ENCODE results near the gene PYGL. TPM values are rescaled to one million over a fixed set of nuclear protein-coding genes. Genes with fewer than 3 reads are reported as not detected.
"Not testable (repeated sequence)": the region's sequence is repeated elsewhere in the genome, so short reads cannot be mapped to it uniquely, and the experiment has no call there.

The PYGL gene
- total RNA-seq, 1 experiment from 2014 or later: 41.2 TPM

GRCh38 chr14:50924843-50925242 is 19.4 kb downstream of the PYGL start:
- no peak for DNase-seq
- H3K4me3 Mint-ChIP-seq (ENCODE audit: low read depth, unreplicated experiment): no peak overlapping the region
- no peaks in the 10 kb centered on the region for H3K9me3 Mint-ChIP-seq (ENCODE audit: low read depth, unreplicated experiment)
- intact Hi-C loops (cut with micrococcal nuclease; ENCODE audit: unreplicated experiment): no loop called here
- no peaks in the 10 kb centered on the region for H3K36me3 Mint-ChIP-seq (ENCODE audit: insufficient read depth, unreplicated experiment)
- TF ChIP-seq, protein P1, sequence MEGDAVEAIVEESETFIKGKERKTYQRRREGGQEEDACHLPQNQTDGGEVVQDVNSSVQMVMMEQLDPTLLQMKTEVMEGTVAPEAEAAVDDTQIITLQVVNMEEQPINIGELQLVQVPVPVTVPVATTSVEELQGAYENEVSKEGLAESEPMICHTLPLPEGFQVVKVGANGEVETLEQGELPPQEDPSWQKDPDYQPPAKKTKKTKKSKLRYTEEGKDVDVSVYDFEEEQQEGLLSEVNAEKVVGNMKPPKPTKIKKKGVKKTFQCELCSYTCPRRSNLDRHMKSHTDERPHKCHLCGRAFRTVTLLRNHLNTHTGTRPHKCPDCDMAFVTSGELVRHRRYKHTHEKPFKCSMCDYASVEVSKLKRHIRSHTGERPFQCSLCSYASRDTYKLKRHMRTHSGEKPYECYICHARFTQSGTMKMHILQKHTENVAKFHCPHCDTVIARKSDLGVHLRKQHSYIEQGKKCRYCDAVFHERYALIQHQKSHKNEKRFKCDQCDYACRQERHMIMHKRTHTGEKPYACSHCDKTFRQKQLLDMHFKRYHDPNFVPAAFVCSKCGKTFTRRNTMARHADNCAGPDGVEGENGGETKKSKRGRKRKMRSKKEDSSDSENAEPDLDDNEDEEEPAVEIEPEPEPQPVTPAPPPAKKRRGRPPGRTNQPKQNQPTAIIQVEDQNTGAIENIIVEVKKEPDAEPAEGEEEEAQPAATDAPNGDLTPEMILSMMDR (IDR thresholded peaks at IDR 0.05; ENCODE audit: unreplicated experiment): no peak
- H3K27ac Mint-ChIP-seq (ENCODE audit: unreplicated experiment): no peak overlapping the region
- CTCF ChIA-PET: no interaction called here
- no peaks in the 10 kb centered on the region for H3K4me1 Mint-ChIP-seq (ENCODE audit: low read depth, unreplicated experiment)
- no peaks in the 10 kb centered on the region for H3K27me3 Mint-ChIP-seq (ENCODE audit: unreplicated experiment)
- BruUV-seq (replicated peaks): no TSS peak

DNA sequence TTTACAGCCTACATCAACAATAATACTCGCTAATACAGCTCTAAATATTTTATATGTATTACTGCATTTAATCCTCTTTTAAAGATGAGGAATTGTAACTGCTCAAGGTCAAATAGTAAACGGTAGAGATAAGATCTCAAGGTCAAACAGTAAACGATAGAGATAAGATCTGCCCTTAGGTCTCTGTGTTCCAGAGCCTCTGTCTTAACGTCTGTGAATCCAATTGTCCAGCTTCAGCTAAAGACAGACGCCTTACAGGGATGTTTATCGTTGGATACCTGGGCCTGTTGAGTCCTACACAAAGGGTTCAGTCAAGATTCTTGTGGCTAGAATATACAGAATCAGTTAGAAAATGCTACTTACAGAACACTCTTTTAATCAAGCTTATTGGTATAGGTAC is 20.0 kb downstream of the PYGL start:
- DNase-seq: no peak
- intact Hi-C loops (cut with micrococcal nuclease; ENCODE audit: unreplicated experiment): no loop called here
- Mint-ChIP-seq H3K9me3 (ENCODE audit: low read depth, unreplicated experiment) (no peaks in the 10 kb centered on the region), H3K4me3 (ENCODE audit: low read depth, unreplicated experiment) (no peak overlapping the region), H3K36me3 (ENCODE audit: insufficient read depth, unreplicated experiment) (no peaks in the 10 kb centered on the region), H3K27me3 (ENCODE audit: unreplicated experiment) (no peaks in the 10 kb centered on the region), H3K27ac (ENCODE audit: unreplicated experiment) (no peak overlapping the region), H3K4me1 (ENCODE audit: low read depth, unreplicated experiment) (no peaks in the 10 kb centered on the region)
- CTCF ChIA-PET: interaction anchor here (0.6 kb wide), 1 partner anchor 542 kb away, joined by 3 read pairs; no protein-coding TSS in a partner anchor
- no TSS peak for BruUV-seq (replicated peaks)
- TF ChIP-seq, protein P1 (IDR thresholded peaks at IDR 0.05; ENCODE audit: unreplicated experiment): no peak

DNA sequence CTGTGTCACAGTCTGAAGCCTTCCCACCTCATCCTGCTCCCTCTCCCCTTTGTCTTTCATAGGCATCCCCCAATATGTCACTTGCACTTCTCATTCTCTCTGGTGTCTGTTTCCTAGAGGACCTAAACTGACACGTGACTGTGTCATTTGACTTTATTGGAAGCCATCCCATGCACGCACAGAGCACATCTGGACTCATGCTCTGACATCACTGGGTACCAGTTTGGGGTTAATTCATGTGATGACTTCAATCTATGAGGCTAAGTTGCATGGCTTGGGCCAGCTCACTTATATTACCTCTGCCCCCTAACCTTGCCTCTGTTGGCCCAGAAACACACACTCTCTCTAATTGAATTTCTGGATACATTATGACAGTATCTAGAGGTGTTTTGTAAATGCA is 21.5 kb downstream of the PYGL start:
- Mint-ChIP-seq H3K4me3 (ENCODE audit: low read depth, unreplicated experiment) (no peak overlapping the region), H3K4me1 (ENCODE audit: low read depth, unreplicated experiment) (no peaks in the 10 kb centered on the region), H3K9me3 (ENCODE audit: low read depth, unreplicated experiment) (no peaks in the 10 kb centered on the region), H3K36me3 (ENCODE audit: insufficient read depth, unreplicated experiment) (no peaks in the 10 kb centered on the region), H3K27me3 (ENCODE audit: unreplicated experiment) (no peaks in the 10 kb centered on the region), H3K27ac (ENCODE audit: unreplicated experiment) (no peak overlapping the region)
- BruUV-seq (replicated peaks): no TSS peak
- intact Hi-C loops (cut with micrococcal nuclease; ENCODE audit: unreplicated experiment): no loop called here
- TF ChIP-seq, protein P1 (IDR thresholded peaks at IDR 0.05; ENCODE audit: unreplicated experiment): no peak
- CTCF ChIA-PET: no interaction called here
- no peak for DNase-seq

DNA sequence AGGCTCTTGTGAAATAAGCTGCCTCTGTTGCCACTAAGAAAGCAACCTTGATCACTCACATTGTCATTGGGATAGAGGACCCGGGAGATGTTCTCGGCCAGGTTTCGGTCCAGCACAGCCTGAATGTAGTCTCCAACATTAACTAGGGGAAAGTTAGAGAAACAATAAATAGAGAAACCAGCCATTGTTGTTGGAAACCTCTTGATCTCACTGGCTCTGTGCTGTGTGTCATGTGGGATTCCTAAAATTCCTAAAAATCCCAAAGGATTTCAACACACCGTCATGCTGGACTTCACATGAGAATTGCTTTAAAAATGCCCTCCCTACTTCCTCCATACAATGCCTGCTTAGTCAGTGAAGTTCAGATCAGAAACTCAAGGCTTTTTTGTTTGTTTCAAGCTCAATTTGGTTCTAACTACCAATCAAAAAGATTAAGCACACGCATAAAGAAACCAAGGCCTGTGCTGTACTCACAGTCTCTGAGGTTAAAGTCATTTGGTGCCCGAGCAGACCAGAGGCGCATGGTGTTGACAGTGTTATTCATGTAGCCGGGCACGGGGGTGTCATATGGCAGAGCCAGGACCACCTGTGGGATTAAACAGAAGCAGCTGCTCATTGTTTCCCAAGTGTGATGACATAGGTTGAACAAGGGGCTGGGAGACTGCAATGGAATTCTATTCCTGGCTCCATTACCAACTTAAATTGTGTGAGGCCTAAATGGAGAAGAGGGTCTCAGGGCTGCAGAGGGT is 23.6 kb downstream of the PYGL start:
- Mint-ChIP-seq H3K9me3 (ENCODE audit: low read depth, unreplicated experiment) (no peaks in the 10 kb centered on the region), H3K4me1 (ENCODE audit: low read depth, unreplicated experiment) (no peaks in the 10 kb centered on the region), H3K36me3 (ENCODE audit: insufficient read depth, unreplicated experiment) (no peaks in the 10 kb centered on the region), H3K27ac (ENCODE audit: unreplicated experiment) (no peak overlapping the region), H3K4me3 (ENCODE audit: low read depth, unreplicated experiment) (no peak overlapping the region), H3K27me3 (ENCODE audit: unreplicated experiment) (no peaks in the 10 kb centered on the region)
- TF ChIP-seq, protein P1 (IDR thresholded peaks at IDR 0.05; ENCODE audit: unreplicated experiment): no peak
- no peak for DNase-seq
- intact Hi-C loops (cut with micrococcal nuclease; ENCODE audit: unreplicated experiment): no loop called here
- CTCF ChIA-PET: no interaction called here
- no TSS peak for BruUV-seq (replicated peaks)

DNA sequence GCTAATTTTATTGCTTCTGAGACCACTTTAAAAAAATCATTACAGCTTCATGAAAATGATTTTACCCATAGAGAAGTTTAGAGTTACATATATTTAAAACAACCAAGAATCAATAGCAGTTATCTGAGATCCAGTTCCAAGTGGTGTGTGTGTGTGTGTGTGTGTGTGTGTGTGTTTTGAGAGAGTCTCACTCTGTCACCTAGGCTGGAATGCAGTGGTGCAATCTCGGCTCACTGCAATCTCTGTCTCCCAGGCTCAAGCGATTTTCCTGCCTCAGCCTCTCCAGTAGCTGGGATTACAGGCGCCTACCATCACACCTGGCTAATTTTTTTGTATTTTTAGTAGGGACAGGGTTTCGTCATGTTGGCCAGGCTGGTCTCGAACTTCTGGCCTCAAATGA is 24.8 kb downstream of the PYGL start:
- H3K27me3 Mint-ChIP-seq (ENCODE audit: unreplicated experiment); BruUV-seq (replicated peaks); DNase-seq; H3K4me1 Mint-ChIP-seq (ENCODE audit: low read depth, unreplicated experiment); CTCF ChIA-PET; H3K27ac Mint-ChIP-seq (ENCODE audit: unreplicated experiment); H3K36me3 Mint-ChIP-seq (ENCODE audit: insufficient read depth, unreplicated experiment); intact Hi-C loops (cut with micrococcal nuclease; ENCODE audit: unreplicated experiment); H3K9me3 Mint-ChIP-seq (ENCODE audit: low read depth, unreplicated experiment); H3K4me3 Mint-ChIP-seq (ENCODE audit: low read depth, unreplicated experiment): not testable (repeated sequence)

Measured in Calu3 (cell line).